ENCODE measurements around the gene KIAA0753.

DNA sequence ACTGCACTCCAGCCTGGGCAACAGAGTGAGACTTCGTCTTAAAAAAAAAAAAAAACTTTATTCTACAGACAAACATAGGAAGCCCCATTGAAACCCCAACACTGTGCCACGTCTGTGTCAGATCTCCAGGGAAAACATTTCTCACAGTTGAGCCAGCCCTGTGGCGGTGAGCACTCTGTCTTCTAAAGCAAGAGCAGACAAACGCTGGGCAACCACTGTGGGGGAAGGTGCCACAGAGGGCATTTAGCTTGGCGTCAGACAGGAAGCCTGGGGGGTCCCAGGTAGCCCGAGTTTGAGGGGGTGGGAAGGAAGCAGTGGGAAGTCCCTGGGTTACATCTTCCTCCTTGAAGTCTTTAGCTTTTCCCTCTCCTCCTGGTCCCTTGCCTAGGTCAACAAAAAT is 27.0 kb upstream of the KIAA0753 start:
- TF ChIP-seq EZH2phosphoT487 (conservative IDR thresholded peaks at IDR 0.05; ENCODE audit: low read length): no peak
- TF ChIP-seq, protein P1, sequence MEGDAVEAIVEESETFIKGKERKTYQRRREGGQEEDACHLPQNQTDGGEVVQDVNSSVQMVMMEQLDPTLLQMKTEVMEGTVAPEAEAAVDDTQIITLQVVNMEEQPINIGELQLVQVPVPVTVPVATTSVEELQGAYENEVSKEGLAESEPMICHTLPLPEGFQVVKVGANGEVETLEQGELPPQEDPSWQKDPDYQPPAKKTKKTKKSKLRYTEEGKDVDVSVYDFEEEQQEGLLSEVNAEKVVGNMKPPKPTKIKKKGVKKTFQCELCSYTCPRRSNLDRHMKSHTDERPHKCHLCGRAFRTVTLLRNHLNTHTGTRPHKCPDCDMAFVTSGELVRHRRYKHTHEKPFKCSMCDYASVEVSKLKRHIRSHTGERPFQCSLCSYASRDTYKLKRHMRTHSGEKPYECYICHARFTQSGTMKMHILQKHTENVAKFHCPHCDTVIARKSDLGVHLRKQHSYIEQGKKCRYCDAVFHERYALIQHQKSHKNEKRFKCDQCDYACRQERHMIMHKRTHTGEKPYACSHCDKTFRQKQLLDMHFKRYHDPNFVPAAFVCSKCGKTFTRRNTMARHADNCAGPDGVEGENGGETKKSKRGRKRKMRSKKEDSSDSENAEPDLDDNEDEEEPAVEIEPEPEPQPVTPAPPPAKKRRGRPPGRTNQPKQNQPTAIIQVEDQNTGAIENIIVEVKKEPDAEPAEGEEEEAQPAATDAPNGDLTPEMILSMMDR (IDR thresholded peaks at IDR 0.05; ENCODE audit: insufficient read depth, low read length, poor library complexity, severe bottlenecking): no peak
